Measurements from ENCODE around the gene ADCY3.

DNA sequence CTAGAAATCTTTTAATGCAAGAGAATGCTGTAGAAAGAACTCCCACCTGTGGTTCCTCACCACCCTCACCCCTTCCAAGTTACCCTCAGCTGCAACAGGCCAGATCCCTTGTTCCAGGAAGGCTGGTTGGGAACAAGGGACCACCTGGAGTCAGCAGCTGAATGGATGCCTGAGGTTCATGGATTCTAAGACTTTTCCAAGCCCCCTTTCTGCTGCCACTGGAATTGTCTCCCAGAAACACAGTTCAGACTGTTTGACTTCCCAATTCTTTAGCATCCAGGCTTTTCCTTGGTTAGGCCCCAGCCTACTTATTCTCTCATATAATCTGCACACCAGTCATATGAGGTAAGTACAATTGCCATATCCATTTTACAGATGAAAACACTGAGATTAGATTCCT is 8.0 kb upstream of the ADCY3 start:
- TF ChIP-seq CTCF (IDR thresholded peaks at IDR 0.05; ENCODE audit: poor library complexity): no peak
- no peak for TF ChIP-seq EZH2 (IDR thresholded peaks at IDR 0.05; ENCODE audit: borderline replicate concordance)
- TF ChIP-seq EZH2phosphoT487 (IDR thresholded peaks at IDR 0.05; ENCODE audit: low read depth, severe bottlenecking, unreplicated experiment): no peak
